Sigmoid colon (tissue), 4 donors: Measurements from ENCODE around the gene PIN1.

Source experiments
- CTCF ChIP-seq, 4 experiments: fragments of 450-650 bp in 3 of 4; fragments of 200-600 bp in 1 of 4; IDR thresholded peaks; one replicate each; pipeline ENCODE4 v1.5.1; 2016 to 2019; ENCODE audit warnings: antibody characterized with exemption in 4 of 4, mild to moderate bottlenecking in 3 of 4, moderate library complexity in 2 of 4
- EP300 ChIP-seq, 4 donors: sonication (generic); formaldehyde crosslinking; IDR thresholded peaks; one replicate each; pipeline ENCODE4 v1.6.1; 2017; ENCODE audit warnings: antibody characterized with exemption in 4 of 4
- POLR2AphosphoS5 ChIP-seq, 4 donors: sonication (generic); formaldehyde crosslinking; IDR thresholded peaks; one replicate each; pipeline ENCODE4 v1.6.1; 2017; ENCODE audit warnings: antibody characterized with exemption in 4 of 4

- no peak for TF ChIP-seq POLR2AphosphoS5 (IDR thresholded peaks at IDR 0.05)
- no peak for TF ChIP-seq CTCF (IDR thresholded peaks at IDR 0.05)
- no peak for TF ChIP-seq EP300 (IDR thresholded peaks at IDR 0.05)
Measured at GRCh38 chr19:9857920-9858746, 23.0 kb downstream of the PIN1 start.
